Measurements from ENCODE around the gene RFPL2.
"Not testable (repeated sequence)": the region's sequence is repeated elsewhere in the genome, so short reads cannot be mapped to it uniquely, and the experiment has no call there.

RFPL2 gene

DNA sequence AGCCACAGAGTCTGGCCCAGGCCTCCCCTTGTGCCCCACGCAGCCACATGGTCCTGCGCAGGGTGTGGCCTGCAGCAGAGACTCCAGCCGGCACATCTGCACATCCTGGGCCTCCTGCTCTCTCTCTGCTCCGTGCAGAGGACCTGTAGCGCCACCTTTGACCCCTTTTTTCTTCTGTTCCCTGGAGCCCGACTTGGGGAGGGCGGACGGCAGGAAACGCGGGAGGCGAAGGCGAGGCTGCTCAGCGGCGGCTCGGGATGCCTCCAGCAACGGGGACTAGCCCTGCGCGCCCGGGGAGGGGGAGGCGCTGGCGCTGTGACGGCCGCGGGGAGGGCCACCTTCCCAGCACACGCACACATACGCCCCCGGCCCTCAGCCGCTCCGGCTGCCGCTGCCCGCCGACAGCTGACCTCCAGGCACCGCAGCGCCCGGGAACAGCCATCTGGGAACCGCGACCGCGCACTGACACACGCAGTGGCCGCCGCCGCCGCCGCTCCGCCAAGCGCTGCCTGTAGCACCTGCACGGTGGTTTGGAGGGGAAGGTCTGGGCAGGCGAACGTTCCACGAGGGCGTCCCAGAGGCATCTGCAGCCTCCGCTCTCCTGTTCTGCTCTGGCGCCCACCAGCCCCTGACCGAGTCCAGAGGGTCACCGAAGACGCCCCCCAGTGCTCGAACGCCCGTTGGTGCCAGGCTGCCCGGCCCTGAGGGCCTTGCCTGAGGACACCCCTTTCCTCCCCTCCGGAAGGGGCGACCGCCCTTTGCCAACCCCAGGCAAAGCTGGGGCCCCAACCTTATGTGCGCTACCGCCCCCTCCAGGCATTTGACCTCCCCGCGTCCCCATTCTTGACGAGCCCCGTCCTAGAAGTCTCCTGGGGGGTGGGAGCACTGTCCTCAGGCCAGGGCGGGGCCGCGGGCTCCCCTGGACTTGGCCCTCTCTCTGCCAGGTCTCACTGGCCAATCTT, 28.9 kb downstream of the RFPL2 start:
- FAIRE-seq: no peak

DNA sequence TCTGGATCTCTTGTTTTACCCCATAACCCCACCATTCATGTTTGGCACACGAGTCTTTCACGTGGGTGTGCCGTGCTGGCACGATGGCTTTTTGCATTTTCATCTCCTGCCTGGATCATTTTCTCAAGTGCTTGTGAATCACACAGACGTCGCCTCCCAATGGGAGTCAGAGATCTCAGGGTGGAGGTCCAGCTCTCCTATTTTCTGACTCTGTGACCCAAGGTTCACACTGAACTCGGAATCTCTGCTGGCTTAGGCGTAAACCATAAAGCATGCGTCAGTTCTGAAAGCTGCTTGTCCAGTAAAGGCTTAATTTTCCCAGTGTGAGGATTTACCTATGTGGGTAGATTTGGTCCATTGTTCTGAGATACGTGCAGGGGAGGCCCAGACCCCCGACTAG, 29.8 kb downstream of the RFPL2 start:
- FAIRE-seq (no peak), DNase-seq (ENCODE audit: insufficient read length, low spot score) (no peak)

More for the DNA sequence above, 28.9 kb downstream of the RFPL2 start:
- DNase-seq (ENCODE audit: insufficient read length, low spot score): no peak

- no peak for DNase-seq (ENCODE audit: insufficient read length, low spot score)
- no peak for FAIRE-seq
Observed at GRCh38 chr22:32165681-32166080, 39.2 kb downstream of the RFPL2 start.

GRCh38 chr22:32164075-32164860, 40.6 kb downstream of the RFPL2 start:
- no peak for DNase-seq (ENCODE audit: insufficient read length, low spot score)
- FAIRE-seq: no peak

GRCh38 chr22:32160411-32160810, 44.5 kb downstream of the RFPL2 start:
- not testable (repeated sequence) for DNase-seq (ENCODE audit: insufficient read length, low spot score)
- peak; percentile 60 for FAIRE-seq

DNA sequence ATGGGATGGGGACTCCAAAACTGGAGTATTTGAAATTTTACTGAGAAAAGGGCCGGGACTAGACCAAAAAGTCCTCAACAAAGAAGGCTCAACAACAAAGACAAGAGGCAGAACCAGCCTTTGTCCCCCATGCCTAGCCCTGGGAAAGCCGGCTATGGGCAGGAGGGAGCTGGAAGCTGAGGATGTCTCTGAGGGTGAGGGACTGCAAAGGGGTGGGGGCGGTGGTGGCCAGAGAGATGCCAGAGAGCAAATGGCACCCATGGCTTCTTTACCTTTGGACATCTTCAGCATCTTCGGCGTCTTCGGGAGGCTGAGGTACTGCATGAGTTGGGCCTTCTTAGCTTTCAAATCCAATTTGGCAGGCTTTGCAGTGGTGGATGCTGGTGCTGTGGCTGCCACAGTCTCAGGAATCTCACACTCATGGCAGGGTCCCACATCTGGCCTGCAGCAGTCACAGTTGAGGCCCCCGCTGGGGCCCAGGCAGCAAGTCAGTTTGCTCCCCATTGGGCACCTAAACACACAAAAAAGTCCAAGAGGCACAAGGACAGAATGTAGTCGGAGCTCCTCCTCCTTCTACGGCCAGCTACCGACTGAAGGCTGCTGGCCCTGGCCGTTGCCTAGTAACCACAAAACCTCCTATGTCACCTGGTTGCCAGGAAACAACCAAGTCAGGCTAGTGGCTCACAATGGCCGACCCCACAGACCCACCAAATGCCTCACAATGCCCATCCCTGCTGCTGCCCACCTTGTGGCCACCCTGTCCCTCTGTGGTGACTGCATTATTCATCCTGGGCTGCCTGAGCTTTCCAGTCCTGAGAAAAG, 46.0 kb downstream of the RFPL2 start, which contains the start of gene C22orf42:
Gene C22orf42 (minus strand): TSS at position 592 of the 822 bp plus-strand sequence. CDS start 88 bp downstream, at position 504.
- FAIRE-seq: no peak
- DNase-seq (ENCODE audit: insufficient read length, low spot score): no peak

GRCh38 chr22:32157632-32158031, 47.2 kb downstream of the RFPL2 start:
- not testable (repeated sequence) for DNase-seq (ENCODE audit: insufficient read length, low spot score); FAIRE-seq

- FAIRE-seq; DNase-seq (ENCODE audit: insufficient read length, low spot score): not testable (repeated sequence)
Observed at GRCh38 chr22:32154727-32155126, 50.1 kb downstream of the RFPL2 start.

- DNase-seq (ENCODE audit: insufficient read length, low spot score); FAIRE-seq: not testable (repeated sequence)
Observed at GRCh38 chr22:32151641-32152040, 53.2 kb downstream of the RFPL2 start.

DNA sequence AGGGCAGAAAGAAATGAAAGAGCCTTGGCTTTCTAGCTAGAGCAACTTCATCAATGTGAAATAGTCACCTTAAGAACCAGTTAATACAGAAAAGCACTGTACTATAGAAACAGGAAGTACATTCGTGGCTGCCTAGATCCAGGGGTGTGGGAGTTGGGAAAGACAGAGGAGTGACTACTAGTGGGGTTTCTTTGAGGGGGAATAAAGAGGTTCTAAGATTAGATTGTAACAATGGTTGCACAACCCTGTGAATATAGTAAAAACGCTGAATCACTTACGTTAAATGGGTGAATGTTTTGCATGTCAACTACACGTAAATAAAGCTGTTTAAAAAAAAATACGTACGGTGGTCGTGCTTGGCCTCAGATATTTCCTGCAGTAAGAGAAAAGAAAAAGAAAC, 54.2 kb downstream of the RFPL2 start:
- not testable (repeated sequence) for FAIRE-seq; DNase-seq (ENCODE audit: insufficient read length, low spot score)

GRCh38 chr22:32148372-32148771, 56.5 kb downstream of the RFPL2 start:
- DNase-seq (ENCODE audit: insufficient read length, low spot score); FAIRE-seq: not testable (repeated sequence)

GRCh38 chr22:32147128-32147527, 57.7 kb downstream of the RFPL2 start:
- DNase-seq (ENCODE audit: insufficient read length, low spot score); FAIRE-seq: not testable (repeated sequence)

DNA sequence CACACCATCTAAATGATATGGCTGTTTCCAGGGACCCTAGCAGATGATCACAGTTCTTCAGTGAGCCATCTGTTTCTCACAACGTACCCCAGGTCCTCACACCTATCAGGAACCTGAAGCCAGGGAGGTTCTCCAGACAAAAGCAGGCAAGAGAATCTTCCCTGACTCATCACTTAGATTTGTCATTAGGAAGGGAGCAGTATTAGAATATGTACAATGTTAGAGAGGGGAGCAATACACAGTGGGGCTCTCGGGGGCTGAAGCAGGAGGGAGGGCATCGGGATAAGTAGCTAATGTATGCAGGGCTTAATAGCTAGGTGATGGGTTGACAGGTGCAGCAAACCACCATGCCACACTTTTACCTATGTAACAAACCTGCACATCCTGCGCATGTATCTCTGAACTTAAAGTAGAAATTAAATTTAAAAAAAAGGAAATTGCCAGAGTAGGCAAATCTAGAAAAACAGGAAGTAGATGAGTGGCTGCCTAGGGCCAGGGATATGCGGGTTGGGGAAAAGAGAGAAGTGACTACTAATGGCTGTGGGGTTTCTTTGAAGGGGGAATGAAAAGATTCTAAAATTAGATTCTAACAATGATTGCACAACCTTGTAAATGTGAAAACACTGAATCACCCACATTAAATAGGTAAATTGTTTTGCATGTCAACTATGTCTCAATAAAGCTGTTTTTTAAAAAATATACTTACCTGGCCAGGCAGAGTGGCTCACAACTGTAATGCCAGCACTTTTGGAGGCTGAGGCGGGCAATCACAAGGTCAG, 60.2 kb downstream of the RFPL2 start:
- no peak for FAIRE-seq
- no peak for DNase-seq (ENCODE audit: insufficient read length, low spot score)

DNA sequence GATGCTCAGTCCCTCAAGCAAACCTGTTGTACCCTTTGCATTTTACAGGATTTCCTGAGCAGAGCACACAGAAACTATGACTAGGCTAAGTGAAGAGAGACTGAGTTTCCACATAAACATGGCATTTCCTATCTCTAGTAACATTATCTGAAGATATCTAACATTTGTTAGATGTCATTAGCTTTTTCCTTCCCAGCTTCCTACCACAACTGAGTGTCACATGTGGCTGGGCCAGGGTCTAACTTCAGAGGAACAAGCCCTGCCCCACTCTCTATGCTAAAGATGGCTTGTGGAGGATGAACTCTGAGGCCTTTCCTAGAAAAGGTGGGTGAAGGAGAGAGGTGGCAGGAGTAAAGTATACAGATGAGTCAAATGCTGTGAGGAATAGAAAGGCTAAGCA, 62.3 kb downstream of the RFPL2 start:
- no peak for FAIRE-seq
- DNase-seq (ENCODE audit: insufficient read length, low spot score): no peak

GRCh38 chr22:32140688-32141087, 64.2 kb downstream of the RFPL2 start:
- DNase-seq (ENCODE audit: insufficient read length, low spot score); FAIRE-seq: not testable (repeated sequence)
